K562 (cell line): ENCODE measurements around the gene WDR90. TPM values are rescaled to one million over a fixed set of nuclear protein-coding genes. Genes with fewer than 3 reads are reported as not detected.

Experiments used
- ATF4 ChIP-seq: fragments of 450-650 bp; formaldehyde crosslinking; IDR thresholded peaks from 2 replicates; pipeline ENCODE4 v1.4.0; 2022; ENCODE audit warnings: mild to moderate bottlenecking, moderate library complexity
- CBX8 ChIP-seq: fragments of 200-600 bp; sonication (generic); IDR thresholded peaks from 2 replicates; pipeline ENCODE4 v1.6.1; 2012; ENCODE audit warnings: borderline replicate concordance, mixed run types, low read depth, mild to moderate bottlenecking, moderate library complexity, mixed read lengths, low read length, control low read depth, inconsistent platforms; ENCODE audit not compliant: poor library complexity, severe bottlenecking; ENCODE audit errors: extremely low read depth
- CHD2 ChIP-seq: IDR thresholded peaks from 2 replicates; pipeline ENCODE4 v1.6.1; 2011; ENCODE audit warnings: low read depth, low read length
- ELK3 ChIP-seq: fragments of 450-650 bp; formaldehyde crosslinking; IDR thresholded peaks from 2 replicates; pipeline ENCODE4 v1.4.0; 2020; ENCODE audit warnings: mild to moderate bottlenecking
- FOSL1 ChIP-seq: fragments of 200-800 bp; sonication (Bioruptor generic); conservative IDR thresholded peaks from 2 replicates; pipeline ENCODE4 v1.6.1; 2016; ENCODE audit warnings: missing genetic modification characterization, missing compliant biosample characterization
- GATA2 ChIP-seq: sonication (generic); formaldehyde crosslinking; IDR thresholded peaks from 2 replicates; pipeline ENCODE4 v1.4.0; 2020; ENCODE audit warnings: mild to moderate bottlenecking, missing genetic modification reagents
- MEF2D ChIP-seq: conservative IDR thresholded peaks from 2 replicates; pipeline ENCODE4 v1.6.1; 2016; ENCODE audit warnings: low read depth, missing genetic modification characterization, missing compliant biosample characterization
- MTF1 ChIP-seq: fragments of 250-450 bp; sonication (Bioruptor Pico); IDR thresholded peaks from 2 replicates; pipeline ENCODE4 v1.9.0; 2021; ENCODE audit warnings: moderate library complexity, mild to moderate bottlenecking, inconsistent platforms, borderline replicate concordance
- MYNN ChIP-seq, 2 experiments: sonication (generic); formaldehyde crosslinking in 1 of 2; IDR thresholded peaks; 2 replicates each; pipeline versions ENCODE4 v1.5.0 to v1.6.1; 2016 to 2020; ENCODE audit warnings: antibody characterized with exemption in 1 of 2, missing genetic modification reagents in 1 of 2
- NBN ChIP-seq: fragments of 450-650 bp; IDR thresholded peaks from 2 replicates; pipeline ENCODE4 v1.6.1; 2016; ENCODE audit warnings: low read depth, mild to moderate bottlenecking
- PTBP1 ChIP-seq: fragments of 200-400 bp; formaldehyde crosslinking; IDR thresholded peaks from 2 replicates; pipeline ENCODE4 v1.6.1; 2017; ENCODE audit warnings: low read depth, low read length
- RBFOX2 ChIP-seq: fragments of 200-400 bp; formaldehyde crosslinking; IDR thresholded peaks from 2 replicates; pipeline ENCODE4 v1.6.1; 2017; ENCODE audit warnings: low read depth, mild to moderate bottlenecking, low read length, moderate library complexity
- SMARCB1 ChIP-seq: IDR thresholded peaks from 2 replicates; pipeline ENCODE4 v1.6.1; 2011; ENCODE audit warnings: improper control_type of control experiment, low read depth; ENCODE audit not compliant: insufficient read length
- TAF7 ChIP-seq: fragments of 450-650 bp; IDR thresholded peaks from 2 replicates; pipeline ENCODE4 v1.6.1; 2016; ENCODE audit warnings: missing genetic modification characterization, missing compliant biosample characterization
- TRIM24 ChIP-seq, 2 experiments: fragments of 450-650 bp; IDR thresholded peaks; 2 replicates each; pipeline ENCODE4 v1.6.1; 2016
- XRCC3 ChIP-seq: fragments of 450-650 bp; IDR thresholded peaks from 2 replicates; pipeline ENCODE4 v1.6.1; 2017; ENCODE audit warnings: mild to moderate bottlenecking, moderate library complexity
- ZBTB34 ChIP-seq: fragments of 250-450 bp; sonication (Bioruptor Pico); IDR thresholded peaks from 2 replicates; pipeline ENCODE4 v1.8.0; 2021; ENCODE audit warnings: mild to moderate bottlenecking, moderate library complexity
- ZNF408 ChIP-seq: fragments of 250-450 bp; sonication (Bioruptor Pico); IDR thresholded peaks from 2 replicates; pipeline ENCODE4 v1.4.0; 2020; ENCODE audit warnings: low read depth, mild to moderate bottlenecking, moderate library complexity
- ZNF780A ChIP-seq: fragments of 250-450 bp; sonication (Bioruptor Pico); IDR thresholded peaks from 2 replicates; pipeline ENCODE4 v1.5.0; 2021; ENCODE audit warnings: mild to moderate bottlenecking
- polyA plus RNA-seq, 8 experiments: library from polyadenylated mRNA; depleted of rRNA in 4 of 8; stranded (reverse) in 5 of 8; unstranded in 3 of 8; fragments of >200 nt; fragmentation: Nextera tagmentation in 2 of 8; fragmentation: Illumina TruSeq in 1 of 8; extraction: Ambion mirVana in 2 of 8; extraction: Trizol in 1 of 8; gene quantifications; 2 replicates each; pipeline versions ENCODE4 v1.2.1 to v1.2.3, GENCODE V29; 2011 to 2014; ENCODE audit warnings: inconsistent platforms in 1 of 8, missing spikeins in 1 of 8
- total RNA-seq, 7 experiments: library from RNA; depleted of rRNA in 6 of 7; stranded (reverse); fragments of >200 nt in 6 of 7; fragmentation: Illumina TruSeq in 2 of 7; extraction: Trizol in 2 of 7; gene quantifications; 2 replicates each; pipeline versions ENCODE4 v1.2.1 to v1.2.3, GENCODE V29; 2011 to 2021; ENCODE audit warnings: low replicate concordance in 1 of 7
- TF ChIP-seq, protein P1 (sequence below): sonication (generic); formaldehyde crosslinking; IDR thresholded peaks from 2 replicates; pipeline ENCODE4 v1.8.0; 2023; ENCODE audit warnings: missing genetic modification reagents, mild to moderate bottlenecking, borderline replicate concordance
- TF ChIP-seq, protein P2 (sequence below): fragments of 250-450 bp; sonication (Bioruptor Pico); IDR thresholded peaks from 2 replicates; pipeline ENCODE4 v1.8.0; 2022; ENCODE audit warnings: moderate library complexity, mild to moderate bottlenecking, inconsistent platforms

The WDR90 gene
- total and polyA plus RNA-seq, 9 of the 15 experiments (the other 6 are each of a cell fraction or from before 2014, with no cell fraction given): 0.44 to 12.6 (median 3.3) TPM

- TF ChIP-seq SMARCB1: no peak
- TF ChIP-seq RBFOX2: 0 out of 2 replicates have a peak, but pooled peaks have one; percentile 4
- TF ChIP-seq, protein P1, sequence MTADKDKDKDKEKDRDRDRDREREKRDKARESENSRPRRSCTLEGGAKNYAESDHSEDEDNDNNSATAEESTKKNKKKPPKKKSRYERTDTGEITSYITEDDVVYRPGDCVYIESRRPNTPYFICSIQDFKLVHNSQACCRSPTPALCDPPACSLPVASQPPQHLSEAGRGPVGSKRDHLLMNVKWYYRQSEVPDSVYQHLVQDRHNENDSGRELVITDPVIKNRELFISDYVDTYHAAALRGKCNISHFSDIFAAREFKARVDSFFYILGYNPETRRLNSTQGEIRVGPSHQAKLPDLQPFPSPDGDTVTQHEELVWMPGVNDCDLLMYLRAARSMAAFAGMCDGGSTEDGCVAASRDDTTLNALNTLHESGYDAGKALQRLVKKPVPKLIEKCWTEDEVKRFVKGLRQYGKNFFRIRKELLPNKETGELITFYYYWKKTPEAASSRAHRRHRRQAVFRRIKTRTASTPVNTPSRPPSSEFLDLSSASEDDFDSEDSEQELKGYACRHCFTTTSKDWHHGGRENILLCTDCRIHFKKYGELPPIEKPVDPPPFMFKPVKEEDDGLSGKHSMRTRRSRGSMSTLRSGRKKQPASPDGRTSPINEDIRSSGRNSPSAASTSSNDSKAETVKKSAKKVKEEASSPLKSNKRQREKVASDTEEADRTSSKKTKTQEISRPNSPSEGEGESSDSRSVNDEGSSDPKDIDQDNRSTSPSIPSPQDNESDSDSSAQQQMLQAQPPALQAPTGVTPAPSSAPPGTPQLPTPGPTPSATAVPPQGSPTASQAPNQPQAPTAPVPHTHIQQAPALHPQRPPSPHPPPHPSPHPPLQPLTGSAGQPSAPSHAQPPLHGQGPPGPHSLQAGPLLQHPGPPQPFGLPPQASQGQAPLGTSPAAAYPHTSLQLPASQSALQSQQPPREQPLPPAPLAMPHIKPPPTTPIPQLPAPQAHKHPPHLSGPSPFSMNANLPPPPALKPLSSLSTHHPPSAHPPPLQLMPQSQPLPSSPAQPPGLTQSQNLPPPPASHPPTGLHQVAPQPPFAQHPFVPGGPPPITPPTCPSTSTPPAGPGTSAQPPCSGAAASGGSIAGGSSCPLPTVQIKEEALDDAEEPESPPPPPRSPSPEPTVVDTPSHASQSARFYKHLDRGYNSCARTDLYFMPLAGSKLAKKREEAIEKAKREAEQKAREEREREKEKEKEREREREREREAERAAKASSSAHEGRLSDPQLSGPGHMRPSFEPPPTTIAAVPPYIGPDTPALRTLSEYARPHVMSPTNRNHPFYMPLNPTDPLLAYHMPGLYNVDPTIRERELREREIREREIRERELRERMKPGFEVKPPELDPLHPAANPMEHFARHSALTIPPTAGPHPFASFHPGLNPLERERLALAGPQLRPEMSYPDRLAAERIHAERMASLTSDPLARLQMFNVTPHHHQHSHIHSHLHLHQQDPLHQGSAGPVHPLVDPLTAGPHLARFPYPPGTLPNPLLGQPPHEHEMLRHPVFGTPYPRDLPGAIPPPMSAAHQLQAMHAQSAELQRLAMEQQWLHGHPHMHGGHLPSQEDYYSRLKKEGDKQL (CRISPR knock-in tag): no peak
- TF ChIP-seq MYNN (IDR thresholded peaks at IDR 0.05): peak; percentile 79; the same call in 1 of the 2 replicates
- no peak; the same call in 1 of the 2 replicates for TF ChIP-seq MYNN (CRISPR knock-in tag; IDR thresholded peaks at IDR 0.05)
- TF ChIP-seq XRCC3: no peak
- no peak for TF ChIP-seq ZBTB34 (CRISPR knock-in tag)
- no peak for TF ChIP-seq GATA2
- TF ChIP-seq CHD2: no peak
- no peak for TF ChIP-seq NBN
- no peak for TF ChIP-seq TRIM24 (IDR thresholded peaks at IDR 0.05)
- no peak for TF ChIP-seq CBX8
- no peak for TF ChIP-seq ELK3 (CRISPR knock-in tag)
- TF ChIP-seq, protein P2, sequence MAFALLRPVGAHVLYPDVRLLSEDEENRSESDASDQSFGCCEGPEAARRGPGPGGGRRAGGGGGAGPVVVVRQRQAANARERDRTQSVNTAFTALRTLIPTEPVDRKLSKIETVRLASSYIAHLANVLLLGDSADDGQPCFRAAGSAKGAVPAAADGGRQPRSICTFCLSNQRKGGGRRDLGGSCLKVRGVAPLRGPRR (CRISPR knock-in tag): no peak
- no peak for TF ChIP-seq MTF1
- no peak for TF ChIP-seq ZNF408 (CRISPR knock-in tag)
- no peak for TF ChIP-seq MEF2D (tag)
- TF ChIP-seq ZNF780A (CRISPR knock-in tag): no peak
- no peak for TF ChIP-seq ATF4
- no peak for TF ChIP-seq TAF7
- no peak for TF ChIP-seq FOSL1
- no peak for TF ChIP-seq PTBP1
These were observed 67.0 kb downstream of the WDR90 start (continued) for GRCh38 chr16:716200-716568.
